Measurements from ENCODE around the gene PRCP. TPM values are rescaled to one million over a fixed set of nuclear protein-coding genes. Genes with fewer than 3 reads are reported as not detected.

Gene PRCP
- total RNA-seq, 1 donor = 37.1 TPM

DNA sequence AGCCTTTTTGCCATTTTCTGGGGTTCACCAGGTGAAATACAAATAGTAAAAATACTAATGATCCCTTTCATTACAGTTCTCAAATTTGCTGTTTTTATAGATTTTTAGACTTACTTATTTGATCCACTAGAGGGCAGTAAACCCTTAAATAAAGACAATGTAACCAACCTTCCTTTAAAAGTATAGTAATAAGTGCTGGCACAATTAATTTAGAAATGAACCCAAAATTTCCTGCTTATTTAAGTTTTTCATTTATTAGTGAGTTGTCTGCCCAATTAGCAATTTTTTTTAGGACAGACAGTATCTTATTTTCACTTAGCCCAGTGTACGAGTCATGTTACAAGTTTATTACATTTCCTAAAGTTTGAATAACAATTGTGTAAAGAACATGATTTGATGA is 6.0 kb upstream of the PRCP start:
- peak; percentile 37 for TF ChIP-seq CTCF (IDR thresholded peaks at IDR 0.05; ENCODE audit: insufficient read depth, low read depth, low read length)
- DNase-seq (ENCODE audit: low read depth) = peak; percentile 54
- no peak overlapping the region for H3K4me3 ChIP-seq (ENCODE audit: low read depth, low read length)

DNA sequence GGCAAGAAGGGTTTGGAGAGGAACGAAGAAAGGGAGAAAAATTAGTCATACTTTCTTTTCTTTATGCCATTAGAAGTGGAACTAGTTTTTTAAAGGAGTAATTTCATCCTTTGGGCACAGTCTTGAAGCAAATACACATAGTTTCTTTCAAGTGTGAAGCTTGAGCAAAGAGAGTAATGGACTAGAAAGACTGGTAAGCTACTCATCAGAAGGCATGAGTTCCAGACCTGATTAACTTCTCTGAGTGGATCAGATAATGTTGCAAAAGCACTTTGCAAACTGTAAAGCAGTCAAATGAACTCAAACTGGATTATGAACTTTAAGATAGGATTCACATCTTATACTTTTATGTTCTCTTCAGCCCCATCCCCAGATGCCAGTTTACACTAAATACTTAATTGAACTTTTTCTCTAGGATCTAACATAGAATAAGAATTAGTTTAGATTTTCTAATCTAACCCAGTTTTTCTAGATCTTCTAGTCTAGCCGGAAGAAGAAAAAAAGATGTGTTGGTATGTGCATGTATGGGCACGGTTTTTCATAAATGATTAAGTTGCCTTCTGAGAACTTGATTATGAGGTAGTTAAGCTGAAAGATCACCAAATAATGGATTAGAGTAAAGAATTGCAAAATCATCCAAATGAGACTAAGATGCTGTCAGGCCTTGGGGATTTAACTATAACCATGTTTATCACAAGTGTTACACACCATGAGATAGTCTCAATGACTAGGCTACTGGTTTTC is 3.8 kb upstream of the PRCP start:
- no peak for TF ChIP-seq CTCF (IDR thresholded peaks at IDR 0.05; ENCODE audit: insufficient read depth, low read depth, low read length)
- no peak overlapping the region for H3K4me3 ChIP-seq (ENCODE audit: low read depth, low read length)
- DNase-seq (ENCODE audit: low read depth) = no peak

DNA sequence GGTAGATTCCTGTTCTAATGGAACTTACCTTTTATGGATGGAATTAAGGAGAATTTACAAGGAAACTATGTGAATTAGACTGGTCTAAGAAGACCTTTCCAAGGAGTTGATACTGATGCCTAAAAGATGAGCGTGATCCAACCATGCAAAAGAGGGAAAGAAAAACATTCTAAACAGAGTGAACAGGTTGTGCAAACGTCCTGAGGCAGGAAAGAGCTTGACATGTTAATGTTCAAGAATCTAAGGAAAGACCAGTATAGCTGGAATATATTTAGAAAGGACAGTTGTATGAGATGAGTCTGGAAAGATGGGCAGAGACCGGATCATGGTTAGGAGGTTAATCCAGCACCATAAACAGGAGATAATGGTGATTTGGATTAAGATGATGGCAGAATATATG is 2.6 kb upstream of the PRCP start:
- H3K4me3 ChIP-seq (ENCODE audit: low read depth, low read length) = no peak overlapping the region
- no peak for TF ChIP-seq CTCF (IDR thresholded peaks at IDR 0.05; ENCODE audit: insufficient read depth, low read depth, low read length)
- DNase-seq (ENCODE audit: low read depth) = no peak

- no peak for DNase-seq (ENCODE audit: low read depth)
- TF ChIP-seq CTCF (IDR thresholded peaks at IDR 0.05; ENCODE audit: insufficient read depth, low read depth, low read length) = no peak
- peak overlapping the region; percentile 75 for H3K4me3 ChIP-seq (ENCODE audit: low read depth, low read length)
Observed at GRCh38 chr11:82901922-82902485, 1.8 kb upstream of the PRCP start.

GRCh38 chr11:82901165-82901921 is 1.1 kb upstream of the PRCP start, which contains the start of gene DDIAS:
TSS of gene DDIAS (plus strand) at chr11:82901736. CDS start at chr11:82914739, 13,003 bp downstream.
- H3K4me3 ChIP-seq (ENCODE audit: low read depth, low read length) = peak within 1 kb of the TSS; percentile 75
- TF ChIP-seq CTCF (IDR thresholded peaks at IDR 0.05; ENCODE audit: insufficient read depth, low read depth, low read length) = no peak
- peak; percentile 98 for DNase-seq (ENCODE audit: low read depth)

- no peak for TF ChIP-seq CTCF (IDR thresholded peaks at IDR 0.05; ENCODE audit: insufficient read depth, low read depth, low read length)
- no peak for DNase-seq (ENCODE audit: low read depth)
- peak overlapping the region; percentile 75 for H3K4me3 ChIP-seq (ENCODE audit: low read depth, low read length)
Observed at GRCh38 chr11:82899957-82900276, 313 bp downstream of the PRCP start.
